Mesodermal cell (in vitro differentiated cells): Measurements from ENCODE around the gene ALK.

Experiments used
- H3K27ac ChIP-seq: 2 replicates; pipeline ENCODE4 v1.7.0; 2013; ENCODE audit warnings: mild to moderate bottlenecking, low read depth, low read length, moderate library complexity; ENCODE audit not compliant: severe bottlenecking
- H3K36me3 ChIP-seq: 2 replicates; pipeline ENCODE4 v1.7.1; 2013; ENCODE audit warnings: mild to moderate bottlenecking, low read length, moderate library complexity; ENCODE audit not compliant: control insufficient read depth, insufficient read depth
- H3K4me1 ChIP-seq: one replicate; pipeline ENCODE4 v1.7.1; 2013; ENCODE audit warnings: mild to moderate bottlenecking, low read length; ENCODE audit not compliant: insufficient read depth, control insufficient read depth, poor library complexity, severe bottlenecking
- H3K4me3 ChIP-seq: 2 replicates; pipeline ENCODE4 v1.7.0; 2013; ENCODE audit warnings: low read length, control low read depth, mild to moderate bottlenecking; ENCODE audit not compliant: insufficient read depth, poor library complexity, severe bottlenecking; ENCODE audit errors: extremely low read depth
- H3K9me3 ChIP-seq: 2 replicates; pipeline ENCODE4 v1.7.1; 2013; ENCODE audit warnings: mild to moderate bottlenecking, low read length, moderate library complexity; ENCODE audit not compliant: control insufficient read depth
- WGBS, 2 experiments: methylation state at CpG; one replicate each; pipeline ENCODE4 v1.1.5; 2013; ENCODE audit warnings: missing lambda C conversion rate in 2 of 2; ENCODE audit not compliant: insufficient coverage in 2 of 2; 5-methylcytosine and 5-hydroxymethylcytosine counted together

The ALK gene

DNA sequence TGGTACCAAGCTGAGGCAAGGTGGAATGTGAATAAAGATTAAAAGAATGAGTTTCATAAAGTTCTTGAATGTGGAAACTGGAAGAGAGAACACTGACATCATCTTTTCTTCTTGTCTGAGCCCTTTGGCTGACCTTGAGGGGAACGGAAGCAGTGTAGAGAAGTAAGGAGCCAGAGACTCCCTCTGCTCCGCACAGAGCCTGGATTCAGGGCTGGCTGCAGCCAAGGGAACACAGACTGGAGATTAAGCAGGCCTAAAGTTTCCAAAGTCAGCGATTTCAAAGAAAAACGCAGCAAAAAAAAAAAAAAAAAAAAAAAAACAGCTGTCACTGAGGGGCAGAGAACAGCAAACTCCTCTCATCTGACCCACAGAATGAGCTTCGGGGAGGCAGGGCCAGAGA is 19.3 kb upstream of the ALK start:
- Histone ChIP-seq H3K9me3 (no peaks in the 10 kb centered on the region), H3K27ac (no peak overlapping the region), H3K36me3 (no peaks in the 10 kb centered on the region), H3K4me1 (no peaks in the 10 kb centered on the region), H3K4me3 (no peak overlapping the region)
- 69 to 80% methylated on average over 3 to 4 of the region's 5 CpGs for WGBS, 2 experiments

DNA sequence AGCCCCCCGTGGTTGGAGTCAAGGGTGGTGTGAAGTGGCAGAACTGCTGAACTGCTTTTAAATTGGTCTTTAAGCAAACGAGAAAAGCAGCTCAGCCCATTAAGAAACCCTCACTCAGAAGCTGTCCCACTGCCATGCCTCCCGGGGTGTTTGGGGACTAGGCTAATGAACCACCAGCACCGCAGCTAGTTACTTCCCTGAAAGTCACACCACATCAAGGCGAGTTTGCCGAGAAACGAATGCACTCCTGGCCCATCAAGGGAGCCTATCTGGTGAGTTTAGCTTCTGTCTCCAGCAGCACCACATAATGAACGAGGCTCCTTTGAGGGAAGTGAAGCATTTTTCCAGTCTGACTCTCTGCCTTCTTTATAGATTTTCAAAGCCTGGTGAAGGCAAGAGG is 14.6 kb upstream of the ALK start:
- Histone ChIP-seq H3K27ac (no peak overlapping the region), H3K4me3 (no peak overlapping the region), H3K9me3 (no peaks in the 10 kb centered on the region), H3K4me1 (no peaks in the 10 kb centered on the region), H3K36me3 (no peaks in the 10 kb centered on the region)
- WGBS, 2 experiments, result 68 to 92% methylated on average over 2 to 7 of the region's 8 CpGs

DNA sequence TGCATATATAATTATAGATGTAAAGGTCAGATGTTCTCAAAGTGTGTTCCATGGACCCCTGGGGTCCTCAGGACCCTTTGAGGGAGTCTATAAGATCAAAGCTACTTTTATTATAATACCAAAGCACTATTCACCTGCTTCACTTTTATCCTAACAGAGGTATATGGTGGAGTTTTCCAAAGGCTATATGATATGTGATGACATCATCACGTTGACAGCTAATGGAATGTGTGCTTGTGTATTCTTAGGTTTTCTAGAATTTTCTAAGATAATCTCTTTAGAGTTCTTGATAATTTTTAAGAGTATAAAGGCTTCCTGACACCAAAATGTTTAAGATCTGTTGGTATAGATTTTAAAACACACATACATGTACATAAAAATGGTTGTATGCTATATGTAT is 10.4 kb upstream of the ALK start:
- H3K27ac ChIP-seq, result no peak overlapping the region
- H3K36me3 ChIP-seq, result no peaks in the 10 kb centered on the region
- no CpG with 5 or more reads among the region's 1 CpG for WGBS, 2 experiments
- H3K4me1 ChIP-seq, result no peaks in the 10 kb centered on the region
- H3K4me3 ChIP-seq, result no peak overlapping the region
- H3K9me3 ChIP-seq, result no peaks in the 10 kb centered on the region

DNA sequence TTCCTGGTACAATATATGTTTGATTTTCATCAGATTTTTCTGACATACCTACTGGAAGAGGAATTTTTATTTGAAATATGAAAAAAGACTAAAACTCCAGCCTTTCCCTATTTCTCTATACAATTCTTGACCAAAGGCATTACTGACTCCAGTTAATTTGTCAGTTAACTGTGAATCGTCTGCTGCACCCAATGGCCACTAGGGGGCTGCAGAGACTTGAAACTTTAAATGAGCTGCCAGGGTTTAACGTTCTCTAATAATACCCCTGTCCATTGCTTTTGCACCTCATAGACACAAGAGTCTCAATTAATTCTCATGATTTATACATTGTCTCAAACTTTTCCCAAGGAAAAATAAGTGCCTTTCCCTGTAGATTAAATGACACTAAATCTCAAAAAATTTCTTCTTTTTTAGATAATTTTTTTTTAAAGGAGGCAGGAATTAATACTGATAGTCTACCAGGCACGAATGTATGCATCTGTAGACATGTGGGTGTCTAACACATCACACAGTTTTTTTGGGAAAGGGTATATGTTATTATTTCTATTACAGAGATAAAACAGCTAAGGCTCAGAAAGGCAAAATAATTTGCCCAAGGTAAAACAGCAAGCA is 1.8 kb upstream of the ALK start:
- no peak overlapping the region for H3K27ac ChIP-seq
- no peaks in the 10 kb centered on the region for H3K9me3 ChIP-seq
- 0% methylated on average over 2 of the region's 3 CpGs for WGBS, 2 experiments
- no peak overlapping the region for H3K4me3 ChIP-seq
- H3K36me3 ChIP-seq, result no peaks in the 10 kb centered on the region
- peaks cover 12% of the 10 kb centered on the region for H3K4me1 ChIP-seq

DNA sequence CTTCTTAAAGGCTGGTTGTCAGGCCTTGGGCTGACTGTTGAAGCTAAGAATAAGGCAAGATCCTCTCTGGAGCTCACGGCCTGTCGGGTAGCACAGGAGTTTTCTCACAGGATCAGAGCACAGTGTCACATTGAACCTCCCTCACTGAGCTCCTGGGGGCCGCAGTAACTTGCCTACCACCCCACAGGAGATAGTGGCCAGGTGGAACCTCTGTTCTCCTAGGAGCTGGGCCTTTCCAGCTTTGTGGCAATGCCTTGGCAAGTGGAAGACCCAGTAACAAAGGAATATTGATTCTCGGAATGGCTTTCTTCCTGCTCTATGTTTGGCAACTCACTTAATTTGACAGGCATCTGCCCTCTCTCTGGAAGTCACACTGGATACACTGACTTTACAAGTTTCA is 1.2 kb upstream of the ALK start:
- 87 to 95% methylated on average over 4 of the region's 4 CpGs for WGBS, 2 experiments
- Histone ChIP-seq H3K27ac (no peak overlapping the region), H3K4me3 (no peak overlapping the region), H3K9me3 (no peaks in the 10 kb centered on the region), H3K4me1 (peaks cover 12% of the 10 kb centered on the region), H3K36me3 (no peaks in the 10 kb centered on the region)

DNA sequence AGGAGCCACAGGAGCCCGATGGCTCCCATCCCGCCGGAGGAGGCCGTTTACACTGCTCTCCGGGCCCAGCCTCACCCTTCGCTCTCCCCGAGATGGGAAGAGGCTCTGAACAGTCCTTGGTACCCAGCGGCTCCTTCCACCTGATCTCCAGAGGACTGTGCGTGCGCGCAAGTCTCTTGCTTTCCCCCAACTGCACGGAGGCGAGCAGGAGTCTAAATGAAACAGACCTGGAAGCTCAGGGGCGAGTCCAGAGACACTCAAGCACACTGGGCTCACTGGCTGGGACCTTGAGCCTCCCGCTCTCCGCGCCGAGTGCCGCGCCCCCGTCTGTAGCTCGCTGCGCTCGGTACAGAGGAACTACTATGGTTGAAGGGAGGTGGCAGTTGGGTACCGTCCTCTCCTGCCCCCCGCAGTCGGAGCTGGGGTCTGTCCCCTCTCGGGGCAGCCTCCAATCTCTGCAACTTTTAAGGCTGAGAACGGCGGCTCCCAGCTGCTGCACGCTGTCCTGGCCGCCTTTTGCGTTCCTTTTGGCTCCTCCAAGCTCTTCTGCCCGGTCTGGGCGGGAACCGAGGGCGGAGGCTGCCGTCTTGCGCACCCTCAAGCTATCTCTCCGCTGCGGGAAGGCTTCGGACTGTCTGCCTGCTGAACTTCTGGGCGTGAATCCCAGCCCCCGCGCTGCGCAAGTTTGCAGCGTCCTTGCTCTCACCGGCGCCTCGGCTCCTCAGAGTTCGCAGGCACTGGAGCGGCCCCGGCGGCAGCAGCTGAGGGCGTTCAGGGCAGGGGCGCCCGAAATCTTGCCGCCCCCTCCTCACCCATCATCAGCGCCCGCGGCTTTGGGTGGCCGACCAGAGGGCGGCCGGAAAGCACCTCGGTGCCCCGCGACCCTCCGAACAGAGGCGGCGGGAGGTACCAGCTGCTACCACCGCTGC is 491 bp downstream of the ALK start:
- no peak overlapping the region for H3K27ac ChIP-seq
- peaks cover 12% of the 10 kb centered on the region for H3K4me1 ChIP-seq
- H3K9me3 ChIP-seq, result no peaks in the 10 kb centered on the region
- 1% methylated on average over 46 to 52 of the region's 71 CpGs for WGBS, 2 experiments
- H3K36me3 ChIP-seq, result no peaks in the 10 kb centered on the region
- H3K4me3 ChIP-seq, result peak overlapping the region; percentile 32

DNA sequence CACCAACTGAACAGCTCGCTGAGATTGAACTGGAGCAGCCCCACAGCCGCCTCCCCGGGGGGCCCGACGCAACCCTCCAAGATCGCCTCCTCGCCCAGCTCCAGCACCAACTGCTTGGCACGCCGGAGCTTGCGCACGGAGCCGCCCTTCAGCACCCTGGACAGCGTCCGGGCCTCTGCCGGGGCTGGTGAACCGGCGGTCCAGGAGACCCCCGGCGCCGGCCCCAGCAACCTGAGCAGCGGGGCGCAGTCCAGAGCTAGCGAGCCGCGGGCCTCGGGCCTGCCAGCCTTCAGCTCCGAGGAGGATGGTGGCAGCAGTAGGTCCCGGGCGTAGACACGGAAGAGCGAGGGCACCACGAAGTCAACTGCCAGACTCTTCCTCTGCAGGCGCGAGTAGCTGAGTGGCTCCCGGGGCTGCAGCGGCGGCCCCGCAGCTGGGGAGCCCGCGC is 1.2 kb downstream of the ALK start:
- Histone ChIP-seq H3K4me3 (peak overlapping the region; percentile 32), H3K4me1 (peaks cover 12% of the 10 kb centered on the region), H3K9me3 (no peaks in the 10 kb centered on the region), H3K27ac (no peak overlapping the region), H3K36me3 (no peaks in the 10 kb centered on the region)
- 0 to 2% methylated on average over 27 to 34 of the region's 40 CpGs for WGBS, 2 experiments

DNA sequence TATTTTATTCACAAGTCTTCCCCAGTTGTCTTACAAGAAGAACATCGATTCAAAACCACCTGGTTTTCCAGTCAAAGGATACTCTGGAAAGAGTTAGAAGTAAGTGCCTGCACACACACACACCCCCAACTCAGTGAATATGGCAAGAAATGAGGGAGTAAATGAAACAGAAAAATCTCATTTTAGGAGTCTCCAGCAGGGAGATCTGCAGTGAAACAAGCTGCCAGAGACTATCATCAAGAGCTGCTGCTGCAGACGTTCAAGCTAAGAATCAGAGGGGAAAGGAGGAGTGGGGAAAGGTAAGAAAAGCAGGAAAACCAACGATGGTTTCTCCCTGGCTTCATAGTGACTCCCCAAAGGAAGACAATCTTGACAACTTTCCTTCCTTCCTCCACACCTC is 2.4 kb downstream of the ALK start:
- Histone ChIP-seq H3K4me3 (no peak overlapping the region), H3K9me3 (no peaks in the 10 kb centered on the region), H3K4me1 (peaks cover 12% of the 10 kb centered on the region), H3K27ac (no peak overlapping the region), H3K36me3 (no peaks in the 10 kb centered on the region)
- no CpG with 5 or more reads among the region's 3 CpGs for WGBS, 2 experiments

DNA sequence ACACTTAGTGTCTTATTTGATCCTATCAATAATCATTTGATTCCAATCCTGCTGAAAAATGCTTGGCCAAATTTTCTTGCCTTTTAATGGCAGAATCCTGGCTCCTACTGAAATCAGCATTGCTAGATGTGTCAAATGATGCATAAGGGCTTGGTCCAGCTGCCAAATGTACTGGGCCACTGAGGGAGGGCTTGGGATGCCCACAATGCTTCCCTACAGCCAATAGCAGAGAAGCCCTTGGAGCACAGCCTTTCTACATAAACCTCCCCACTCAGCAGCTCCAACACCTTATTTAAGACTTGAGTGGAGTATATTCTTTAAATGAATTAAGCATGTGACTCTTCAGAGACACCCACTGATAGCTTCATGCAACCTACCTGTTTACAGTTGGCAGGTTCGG is 3.6 kb downstream of the ALK start:
- Histone ChIP-seq H3K4me1 (peaks cover 12% of the 10 kb centered on the region), H3K36me3 (no peaks in the 10 kb centered on the region), H3K4me3 (no peak overlapping the region), H3K27ac (no peak overlapping the region), H3K9me3 (no peaks in the 10 kb centered on the region)
- WGBS, 2 experiments, result no CpG with 5 or more reads among the region's 1 CpG

DNA sequence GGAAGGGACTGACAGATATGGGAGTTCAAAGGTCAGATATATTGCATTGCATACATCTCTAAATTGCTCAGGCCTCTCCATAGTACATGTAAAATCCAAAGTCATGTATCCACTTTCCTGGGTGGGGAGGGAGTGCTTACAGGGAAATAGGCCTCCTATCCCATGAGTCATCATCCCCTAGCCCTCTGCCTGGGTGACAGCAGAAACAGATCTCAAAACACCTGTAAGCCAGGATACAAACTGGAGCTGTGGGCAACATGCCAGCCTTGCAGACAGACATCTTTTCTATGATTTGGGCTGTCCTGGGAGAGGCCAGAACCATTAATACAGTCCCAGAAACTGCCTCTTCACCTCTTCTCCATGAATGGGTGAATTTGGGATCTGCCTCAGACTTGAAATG is 4.8 kb downstream of the ALK start:
- no peak overlapping the region for H3K27ac ChIP-seq
- peaks cover 10% of the 10 kb centered on the region for H3K4me1 ChIP-seq
- H3K9me3 ChIP-seq, result no peaks in the 10 kb centered on the region
- H3K4me3 ChIP-seq, result no peak overlapping the region
- no peaks in the 10 kb centered on the region for H3K36me3 ChIP-seq

DNA sequence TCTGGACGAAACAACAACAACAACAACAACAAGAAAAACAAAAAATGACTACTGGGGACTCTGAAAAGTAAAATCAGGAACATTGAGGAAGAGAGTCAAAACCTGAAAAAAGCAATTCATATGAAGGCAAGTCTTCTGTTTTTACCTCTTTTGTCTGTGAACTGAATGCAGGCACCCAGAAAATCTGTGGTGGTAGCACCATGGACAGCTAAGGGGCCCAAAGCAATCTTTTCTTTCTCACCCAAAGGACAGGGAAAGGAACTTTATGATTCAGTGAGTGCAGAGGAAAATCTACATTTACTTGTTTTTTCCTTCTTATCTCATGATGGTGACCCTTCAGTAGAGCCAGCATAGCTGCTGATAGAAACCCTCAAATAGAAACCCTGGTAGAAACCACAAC is 10.4 kb downstream of the ALK start:
- no CpG with 5 or more reads among the region's 1 CpG for WGBS, 2 experiments
- Histone ChIP-seq H3K4me3 (no peak overlapping the region), H3K27ac (no peak overlapping the region), H3K9me3 (no peaks in the 10 kb centered on the region), H3K36me3 (no peaks in the 10 kb centered on the region), H3K4me1 (no peaks in the 10 kb centered on the region)
